ENCODE results near the gene RFC4.

Gene RFC4

GRCh38 chr3:186784820-186785494 is 21.3 kb downstream of the RFC4 start:
- no peak for TF ChIP-seq CTCF (IDR thresholded peaks at IDR 0.05; ENCODE audit: borderline replicate concordance, insufficient read depth, low read depth, low read length)
- peak overlapping the region; percentile 89 for H3K4me3 ChIP-seq (ENCODE audit: low read depth, low read length)

- no peak for TF ChIP-seq CTCF (IDR thresholded peaks at IDR 0.05; ENCODE audit: borderline replicate concordance, insufficient read depth, low read depth, low read length)
- peak overlapping the region; percentile 89 for H3K4me3 ChIP-seq (ENCODE audit: low read depth, low read length)
Observed at GRCh38 chr3:186783731-186784515, 22.4 kb downstream of the RFC4 start.

GRCh38 chr3:186783058-186783730 is 23.1 kb downstream of the RFC4 start, which contains the start of gene EIF4A2:
TSS of gene EIF4A2 (plus strand) at chr3:186783577. CDS start at chr3:186783611, 34 bp downstream.
- no peak for TF ChIP-seq CTCF (IDR thresholded peaks at IDR 0.05; ENCODE audit: borderline replicate concordance, insufficient read depth, low read depth, low read length)
- peak within 1 kb of the TSS; percentile 89 for H3K4me3 ChIP-seq (ENCODE audit: low read depth, low read length)

GRCh38 chr3:186782542-186783057 is 23.7 kb downstream of the RFC4 start:
- TF ChIP-seq CTCF (IDR thresholded peaks at IDR 0.05; ENCODE audit: borderline replicate concordance, insufficient read depth, low read depth, low read length): no peak

GRCh38 chr3:186779204-186779603 is 27.1 kb downstream of the RFC4 start:
- TF ChIP-seq CTCF (IDR thresholded peaks at IDR 0.05; ENCODE audit: borderline replicate concordance, insufficient read depth, low read depth, low read length): no peak
- no peak overlapping the region for H3K4me3 ChIP-seq (ENCODE audit: low read depth, low read length)

More at GRCh38 chr3:186782542-186783057, 23.7 kb downstream of the RFC4 start:
- H3K4me3 ChIP-seq (ENCODE audit: low read depth, low read length): peak overlapping the region; percentile 89

- no peak for TF ChIP-seq CTCF (IDR thresholded peaks at IDR 0.05; ENCODE audit: borderline replicate concordance, insufficient read depth, low read depth, low read length)
Observed at GRCh38 chr3:186775999-186776398, 30.3 kb downstream of the RFC4 start.

More at GRCh38 chr3:186775999-186776398, 30.3 kb downstream of the RFC4 start:
- no peak overlapping the region for H3K4me3 ChIP-seq (ENCODE audit: low read depth, low read length)
